Thymus (tissue), 11 donors: ENCODE data around the gene OTOS. TPM values are rescaled to one million over a fixed set of nuclear protein-coding genes. Genes with fewer than 3 reads are reported as not detected.

Experiments used
- DNase-seq, 9 donors: peaks; one replicate each; pipeline ENCODE4 v3.0.0-alpha.2; 2013; ENCODE audit warnings: low spot score in 9 of 9, low read depth in 6 of 9, missing footprints in 1 of 9
- H3K27ac ChIP-seq, 2 donors: one replicate each; pipeline ENCODE4 v1.5.1; 2013; ENCODE audit warnings: control low read depth in 1 of 2, low read depth in 1 of 2, low read length in 1 of 2, mild to moderate bottlenecking in 1 of 2, moderate library complexity in 1 of 2
- H3K27me3 ChIP-seq, 2 donors: one replicate each; pipeline ENCODE4 v1.5.1; 2013; ENCODE audit warnings: low read length in 1 of 2; ENCODE audit not compliant: control insufficient read depth in 2 of 2, insufficient read depth in 1 of 2
- H3K36me3 ChIP-seq, 2 donors: one replicate each; pipeline ENCODE4 v1.5.1; 2013; ENCODE audit warnings: low read length in 1 of 2, mild to moderate bottlenecking in 1 of 2, moderate library complexity in 1 of 2; ENCODE audit not compliant: control insufficient read depth in 2 of 2, insufficient read depth in 2 of 2
- H3K4me1 ChIP-seq, 2 donors: one replicate each; pipeline ENCODE4 v1.5.1; 2013; ENCODE audit warnings: low read length in 2 of 2; ENCODE audit not compliant: control insufficient read depth in 2 of 2, insufficient read depth in 2 of 2
- H3K4me3 ChIP-seq, 2 donors: one replicate each; pipeline ENCODE4 v1.5.1; 2013; ENCODE audit warnings: low read length in 2 of 2, control low read depth in 1 of 2, mild to moderate bottlenecking in 1 of 2
- H3K9me3 ChIP-seq, 2 donors: one replicate each; pipeline ENCODE4 v1.5.1; 2013; ENCODE audit warnings: low read length in 1 of 2, mild to moderate bottlenecking in 1 of 2; ENCODE audit not compliant: control insufficient read depth in 2 of 2, insufficient read depth in 1 of 2
- WGBS: extraction: QIAGEN DNeasy Blood & Tissue Kit; methylation state at CpG from one replicate; pipeline ENCODE4 v1.1.7; 2013; 5-methylcytosine and 5-hydroxymethylcytosine counted together
- polyA plus RNA-seq: library from polyadenylated mRNA; stranded (reverse); fragments of 200-250 nt; gene quantifications from one replicate; pipeline ENCODE4 v1.2.3, GENCODE V29; 2013
- total RNA-seq: library from RNA; stranded (reverse); fragments of 120-200 nt; gene quantifications from one replicate; pipeline ENCODE4 v1.2.4, GENCODE V29; 2013
- donor health status: healthy.

OTOS gene
- total and polyA plus RNA-seq, 2 donors = 0.38 to 2.4 TPM

DNA sequence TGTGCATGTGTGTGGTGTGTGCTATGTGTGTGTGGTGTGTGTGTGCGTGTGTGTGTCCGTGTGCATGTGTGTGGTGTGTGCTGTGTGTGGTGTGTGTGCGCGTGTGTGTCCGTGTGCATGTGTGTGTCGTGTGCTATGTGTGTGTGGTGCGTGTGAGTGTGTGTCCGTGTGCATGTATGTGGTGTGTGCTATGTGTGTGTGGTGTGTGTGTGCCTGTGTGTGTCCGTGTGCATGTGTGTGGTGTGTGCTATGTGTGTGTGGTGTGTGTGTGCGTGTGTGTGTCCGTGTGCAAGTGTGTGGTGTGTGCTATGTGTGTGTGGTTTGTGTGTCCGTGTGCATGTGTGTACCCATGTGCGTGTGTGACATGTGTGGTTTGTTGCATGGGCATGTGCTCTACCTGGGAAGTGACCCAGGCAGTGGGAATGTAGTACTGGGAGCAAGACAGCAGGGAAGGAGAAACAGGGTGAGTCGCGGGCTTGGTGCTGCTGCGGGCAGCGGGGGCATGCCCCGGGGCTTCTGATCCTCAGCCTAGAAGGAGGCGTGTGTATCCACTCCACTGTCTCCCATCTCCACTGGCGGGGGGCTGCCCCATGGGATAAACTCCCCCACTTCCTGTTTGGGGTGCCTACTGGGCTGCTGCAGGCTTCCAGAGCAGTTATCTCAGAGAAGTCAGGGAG is 7.6 kb upstream of the OTOS start:
- no peak for DNase-seq
- 89% methylated on average over 20 of the region's 20 CpGs for WGBS
- Histone ChIP-seq H3K27me3 (peaks cover 0 to 15% of the 10 kb centered on the region in 2 donors), H3K4me1 (no peaks in the 10 kb centered on the region), H3K27ac (no peak overlapping the region), H3K4me3 (no peak overlapping the region), H3K9me3 (no peaks in the 10 kb centered on the region), H3K36me3 (no peaks in the 10 kb centered on the region)

DNA sequence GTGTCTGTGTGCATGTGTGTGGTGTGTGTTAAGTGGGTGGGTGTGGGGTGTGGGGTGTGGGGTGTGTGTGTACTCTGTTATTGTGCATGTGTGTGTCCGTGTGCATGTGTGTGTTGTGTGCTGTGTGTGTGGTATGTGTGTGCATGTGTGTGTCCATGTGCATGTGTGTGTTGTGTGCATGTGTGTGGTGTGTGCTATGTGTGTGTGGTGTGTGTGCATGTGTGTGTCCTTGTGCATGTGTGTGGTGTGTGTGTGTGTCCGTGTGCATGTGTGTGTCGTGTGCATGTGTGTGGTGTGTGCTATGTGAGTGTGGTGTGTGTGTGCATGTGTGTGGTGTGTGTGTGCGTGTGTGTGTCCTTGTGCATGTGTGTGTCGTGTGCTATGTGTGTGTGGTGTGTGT is 6.9 kb upstream of the OTOS start:
- Histone ChIP-seq H3K4me1 (no peaks in the 10 kb centered on the region), H3K36me3 (no peaks in the 10 kb centered on the region), H3K27me3 (peaks cover 2 to 16% of the 10 kb centered on the region in 2 donors), H3K9me3 (no peaks in the 10 kb centered on the region), H3K4me3 (no peak overlapping the region), H3K27ac (no peak overlapping the region)
- DNase-seq = no peak
- 90% methylated on average over 5 of the region's 5 CpGs for WGBS

DNA sequence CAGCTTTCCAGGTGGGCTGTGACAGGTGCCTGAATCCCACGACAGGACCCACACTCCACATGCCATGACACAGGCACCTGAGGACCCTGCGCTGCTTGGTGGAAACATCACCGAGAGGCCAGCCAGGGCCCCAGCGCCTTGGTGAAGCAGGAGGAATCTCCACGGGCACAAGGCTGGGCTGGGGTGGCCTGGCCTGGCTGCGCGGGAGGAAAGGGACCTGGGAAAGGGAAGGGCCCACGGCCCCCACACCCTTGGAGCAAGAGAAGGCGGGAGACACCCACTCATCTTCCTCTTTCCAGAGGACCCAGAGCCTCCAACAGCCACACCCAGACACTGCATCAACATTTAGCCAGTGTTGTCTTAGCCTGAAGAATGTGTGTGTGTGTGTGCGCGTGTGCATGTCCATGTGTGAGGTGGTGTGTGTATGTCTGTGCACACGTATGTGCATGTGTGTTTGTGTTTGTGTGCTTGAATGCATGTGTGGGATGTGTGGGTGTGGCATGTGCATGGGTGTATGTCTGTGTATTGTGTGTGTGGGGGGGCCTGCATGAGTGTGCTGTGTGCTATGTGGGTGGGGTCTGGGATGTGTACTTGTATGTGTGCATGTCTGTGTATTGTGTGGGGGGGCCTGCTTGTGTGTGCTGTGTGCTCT is 6.3 kb upstream of the OTOS start:
- 88% methylated on average over 12 of the region's 12 CpGs for WGBS
- Histone ChIP-seq H3K9me3 (peaks cover 0 to 4% of the 10 kb centered on the region in 2 donors), H3K27ac (no peak overlapping the region), H3K4me1 (no peaks in the 10 kb centered on the region), H3K27me3 (peaks cover 2 to 22% of the 10 kb centered on the region in 2 donors), H3K4me3 (no peak overlapping the region), H3K36me3 (no peaks in the 10 kb centered on the region)
- no peak for DNase-seq

DNA sequence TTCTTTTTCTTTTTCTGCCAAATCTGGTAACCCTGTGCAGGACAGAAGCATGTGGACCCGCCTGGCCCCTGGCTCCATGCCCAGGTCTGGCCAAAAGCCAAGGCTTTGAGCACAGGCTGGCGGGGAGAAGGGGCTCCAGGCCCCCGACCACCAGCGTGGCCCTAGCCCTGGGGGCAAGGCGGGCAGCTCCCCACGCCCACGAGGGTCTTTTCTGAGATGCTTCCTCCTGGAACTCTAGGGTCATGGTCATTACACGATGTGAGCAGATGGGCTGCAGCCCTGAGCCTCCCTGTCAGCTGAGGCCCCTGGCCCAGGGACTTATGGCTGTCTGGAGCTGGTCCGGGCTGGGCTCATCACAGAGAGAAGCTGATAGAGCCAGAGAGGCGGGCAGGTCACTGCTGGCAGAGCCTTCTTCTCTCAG is 5.7 kb upstream of the OTOS start:
- DNase-seq = no peak
- Histone ChIP-seq H3K4me3 (no peak overlapping the region), H3K27me3 (peaks cover 2 to 27% of the 10 kb centered on the region in 2 donors), H3K4me1 (no peaks in the 10 kb centered on the region), H3K36me3 (no peaks in the 10 kb centered on the region), H3K27ac (no peak overlapping the region), H3K9me3 (peaks cover 0 to 4% of the 10 kb centered on the region in 2 donors)
- 73% methylated on average over 10 of the region's 10 CpGs for WGBS

DNA sequence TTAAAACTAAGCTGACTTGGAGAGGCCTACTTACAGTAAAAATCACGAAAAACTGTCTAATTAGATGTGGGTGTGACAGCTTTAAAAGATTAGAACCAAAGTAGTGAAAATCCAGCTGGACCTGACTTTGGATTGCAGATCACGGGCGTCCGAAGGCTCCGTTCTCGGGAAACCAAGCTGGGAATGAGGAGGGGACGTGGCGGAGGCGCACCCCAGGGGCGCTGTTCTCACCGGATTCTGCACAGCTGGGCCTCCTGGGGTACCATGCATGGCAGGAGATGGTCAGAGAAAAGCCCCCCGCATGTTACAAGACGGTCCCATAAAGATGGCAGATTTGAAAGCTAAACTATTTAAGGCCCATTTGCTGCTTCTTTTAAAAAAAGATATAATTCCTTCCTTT is 5.0 kb upstream of the OTOS start:
- no peaks in the 10 kb centered on the region for H3K36me3 ChIP-seq
- H3K9me3 ChIP-seq = peaks cover 0 to 4% of the 10 kb centered on the region in 2 donors
- 76% methylated on average over 13 of the region's 13 CpGs for WGBS
- no peak for DNase-seq
- H3K4me3 ChIP-seq = no peak overlapping the region
- H3K4me1 ChIP-seq = no peaks in the 10 kb centered on the region
- H3K27me3 ChIP-seq = peaks cover 5 to 33% of the 10 kb centered on the region in 2 donors
- no peak overlapping the region for H3K27ac ChIP-seq

DNA sequence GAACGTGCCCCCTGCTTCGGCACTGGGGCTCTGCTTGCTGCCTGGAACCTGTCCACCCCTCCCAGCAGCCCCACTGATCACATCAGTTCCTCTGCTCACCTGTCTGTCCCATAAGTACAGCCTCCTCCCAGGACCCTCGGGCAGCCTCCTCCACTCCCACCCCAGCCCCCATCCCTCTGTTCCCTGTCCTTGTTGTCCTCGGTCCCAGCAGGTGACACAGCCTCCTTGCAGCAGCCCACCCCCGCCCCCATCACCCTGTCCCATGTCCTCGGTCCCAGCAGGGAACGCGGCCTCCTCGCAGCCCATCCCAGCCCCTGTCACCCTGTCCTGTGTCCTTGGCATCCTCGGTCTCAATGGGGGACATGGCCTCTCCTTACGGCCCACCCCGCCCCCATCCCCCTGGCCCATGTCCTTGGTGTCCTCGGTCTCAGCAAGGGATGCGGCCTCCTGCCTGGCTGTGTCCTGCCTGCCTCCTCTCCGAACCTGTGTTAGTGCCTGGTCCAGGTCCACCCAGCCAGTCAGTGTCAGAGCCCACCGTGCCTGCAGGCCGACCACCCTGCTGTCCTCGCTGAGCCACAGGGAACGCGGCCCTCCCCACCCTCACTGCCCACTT is 4.3 kb upstream of the OTOS start:
- Histone ChIP-seq H3K27me3 (peaks cover 5 to 40% of the 10 kb centered on the region in 2 donors), H3K9me3 (peaks cover 0 to 4% of the 10 kb centered on the region in 2 donors), H3K4me3 (no peak overlapping the region), H3K27ac (no peak overlapping the region), H3K36me3 (no peaks in the 10 kb centered on the region), H3K4me1 (no peaks in the 10 kb centered on the region)
- DNase-seq = no peak
- whole genome bisulfite sequencing = 89% methylated on average over 20 of the region's 20 CpGs

DNA sequence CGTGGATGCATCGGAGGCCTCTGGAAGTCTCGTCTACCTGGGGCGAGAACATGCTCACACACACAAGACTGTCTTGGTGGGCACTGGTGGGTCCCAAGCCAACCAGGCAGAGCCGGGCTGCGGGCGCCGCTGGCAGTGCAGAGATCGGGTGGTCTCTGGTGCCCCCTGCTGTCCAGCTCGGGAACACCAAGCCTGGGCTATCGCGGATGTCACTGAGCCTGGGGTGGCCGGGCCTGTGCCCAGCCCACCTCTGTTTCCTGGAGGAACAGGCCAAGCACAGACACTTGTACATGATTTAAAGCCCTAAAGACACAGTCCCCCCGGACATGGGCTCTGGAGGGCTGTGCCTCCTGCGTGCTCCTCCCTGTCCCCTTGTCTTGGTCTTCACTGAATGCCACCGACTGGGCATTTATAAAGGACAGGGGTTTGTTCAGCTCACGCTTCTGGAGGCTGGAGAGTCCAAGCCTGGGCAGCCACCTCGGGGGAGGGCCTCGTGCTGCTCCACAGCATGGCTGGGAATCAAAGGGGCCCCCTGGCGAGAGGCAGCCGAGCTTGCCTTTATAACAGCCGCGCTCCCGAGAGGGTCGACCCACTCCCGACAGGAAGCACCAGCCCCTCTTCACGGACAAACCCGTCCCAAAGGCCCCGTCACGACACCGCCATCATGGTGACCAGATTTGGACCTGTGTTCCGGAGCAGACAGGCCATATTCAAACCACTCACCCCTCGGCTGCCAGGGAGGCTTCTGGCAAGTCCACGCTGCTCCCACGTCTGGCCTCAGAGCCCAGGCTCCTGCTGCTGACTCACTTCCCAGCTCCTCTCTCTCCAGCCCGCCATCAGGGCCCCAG is 3.6 kb upstream of the OTOS start:
- no peaks in the 10 kb centered on the region for H3K4me1 ChIP-seq
- peaks cover 0 to 4% of the 10 kb centered on the region in 2 donors for H3K9me3 ChIP-seq
- H3K36me3 ChIP-seq = no peaks in the 10 kb centered on the region
- DNase-seq = peak; percentile 12 to 82 (median 54)
- H3K27ac ChIP-seq = no peak overlapping the region
- peaks cover 5 to 48% of the 10 kb centered on the region in 2 donors for H3K27me3 ChIP-seq
- no peak overlapping the region for H3K4me3 ChIP-seq
- 47% methylated on average over 36 of the region's 36 CpGs for WGBS

DNA sequence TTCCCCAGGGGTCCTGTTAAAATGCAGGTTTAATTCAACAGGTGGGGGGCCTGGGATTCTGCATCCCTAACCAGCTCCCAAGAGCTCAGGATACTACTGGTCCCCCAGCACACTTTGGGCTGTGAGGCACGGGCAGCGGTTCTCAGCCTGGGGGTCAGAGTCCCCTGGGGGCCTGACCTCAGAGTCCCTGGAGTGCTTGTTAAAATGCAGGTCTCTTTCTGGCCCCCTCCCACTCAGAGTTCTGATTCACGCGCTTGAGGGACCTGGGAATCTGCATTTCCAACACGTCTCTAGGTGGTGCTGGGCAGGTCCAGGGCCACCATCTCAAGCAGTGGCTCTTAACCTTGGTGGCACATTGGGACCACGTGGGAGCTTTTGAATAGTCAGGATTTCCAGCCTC is 2.8 kb upstream of the OTOS start:
- no peak overlapping the region for H3K4me3 ChIP-seq
- no peaks in the 10 kb centered on the region for H3K4me1 ChIP-seq
- no peaks in the 10 kb centered on the region for H3K36me3 ChIP-seq
- DNase-seq = no peak
- peaks cover 0 to 4% of the 10 kb centered on the region in 2 donors for H3K9me3 ChIP-seq
- H3K27me3 ChIP-seq = peaks cover 5 to 55% of the 10 kb centered on the region in 2 donors
- WGBS = 74% methylated on average over 6 of the region's 6 CpGs
- no peak overlapping the region for H3K27ac ChIP-seq
